HEK293 (cell line): Measurements from ENCODE around the gene TP73.
"Not testable (repeated sequence)": the region's sequence is repeated elsewhere in the genome, so short reads cannot be mapped to it uniquely, and the experiment has no call there.

Source experiments
- CTCF ChIA-PET: fragments of 350-600 bp; formaldehyde crosslinking; extraction: SDS; loops from one replicate; lab custom pipeline; 2021; ENCODE audit warnings: antibody characterized with exemption; lab: Yijun Ruan, JAX
- POLR2A ChIA-PET: fragments of 300-600 bp; formaldehyde crosslinking; extraction: SDS; loops from one replicate; lab custom pipeline; 2020; ENCODE audit warnings: antibody characterized with exemption, inconsistent platforms; lab: Yijun Ruan, JAX
- H3K27ac ChIP-seq: fragments of 200-500 bp; sonication (Bioruptor generic); 2 replicates; pipeline ENCODE4 v1.5.1; 2014; ENCODE audit warnings: low read depth, low read length, control low read depth, inconsistent platforms; ENCODE audit errors: extremely low read depth
- H3K36me3 ChIP-seq, 2 experiments: fragments of 200-500 bp in 1 of 2; sonication (Bioruptor generic) in 1 of 2; 1 replicate in 1 of 2; 2 replicates in 1 of 2; pipeline ENCODE4 v1.5.1; 2014 to 2017; ENCODE audit warnings: inconsistent platforms in 2 of 2, low read length in 2 of 2; ENCODE audit not compliant: control insufficient read depth in 2 of 2, insufficient read depth in 1 of 2
- H3K4me1 ChIP-seq: fragments of 200-500 bp; sonication (Bioruptor generic); 2 replicates; pipeline ENCODE4 v1.5.1; 2014; ENCODE audit warnings: mild to moderate bottlenecking, low read length, inconsistent platforms; ENCODE audit not compliant: control insufficient read depth, insufficient read depth
- H3K4me3 ChIP-seq: 2 replicates; pipeline ENCODE4 v1.5.1; 2011; ENCODE audit warnings: low read depth, mild to moderate bottlenecking, control low read depth, low read length, moderate library complexity
- H3K9me3 ChIP-seq: fragments of 200-500 bp; sonication (Bioruptor generic); 2 replicates; pipeline ENCODE4 v1.5.1; 2014; ENCODE audit warnings: low read depth, low read length, inconsistent platforms; ENCODE audit not compliant: control insufficient read depth, insufficient read depth
- KLF8 ChIP-seq: fragments of 450-650 bp; formaldehyde crosslinking; IDR thresholded peaks from 2 replicates; pipeline ENCODE4 v1.5.1; 2016; ENCODE audit warnings: missing biosample characterization, missing genetic modification characterization
- PRDM4 ChIP-seq: fragments of 450-650 bp; formaldehyde crosslinking; IDR thresholded peaks from 2 replicates; pipeline ENCODE4 v1.5.1; 2017; ENCODE audit warnings: missing biosample characterization, missing genetic modification characterization
- ZBTB48 ChIP-seq: fragments of 450-650 bp; formaldehyde crosslinking; IDR thresholded peaks from 2 replicates; pipeline ENCODE4 v1.5.1; 2016; ENCODE audit warnings: missing biosample characterization, missing genetic modification characterization
- ZBTB8A ChIP-seq: fragments of 450-650 bp; formaldehyde crosslinking; IDR thresholded peaks from 2 replicates; pipeline ENCODE4 v1.5.1; 2016; ENCODE audit warnings: missing biosample characterization, missing genetic modification characterization
- ZIC2 ChIP-seq: fragments of 450-650 bp; formaldehyde crosslinking; IDR thresholded peaks from 2 replicates; pipeline ENCODE4 v1.5.1; 2016; ENCODE audit warnings: missing biosample characterization, missing genetic modification characterization
- ZNF10 ChIP-seq: fragments of 450-650 bp; formaldehyde crosslinking; IDR thresholded peaks from 2 replicates; pipeline ENCODE4 v1.5.1; 2017; ENCODE audit warnings: missing biosample characterization, missing genetic modification characterization
- ZNF544 ChIP-seq: fragments of 450-650 bp; formaldehyde crosslinking; IDR thresholded peaks from 2 replicates; pipeline ENCODE4 v1.5.0; 2017; ENCODE audit warnings: missing biosample characterization, missing genetic modification characterization
- ZNF555 ChIP-seq: fragments of 450-650 bp; formaldehyde crosslinking; conservative IDR thresholded peaks from 2 replicates; pipeline ENCODE4 v1.5.1; 2017; ENCODE audit warnings: missing biosample characterization, mild to moderate bottlenecking, missing genetic modification characterization, inconsistent platforms
- TF ChIP-seq, protein P1 (sequence below): fragments of 450-650 bp; formaldehyde crosslinking; IDR thresholded peaks from 2 replicates; pipeline ENCODE4 v1.5.1; 2016; ENCODE audit warnings: missing biosample characterization, missing genetic modification characterization
- TF ChIP-seq, protein P2 (sequence below): fragments of 450-650 bp; formaldehyde crosslinking; IDR thresholded peaks from 2 replicates; pipeline ENCODE4 v1.5.1; 2016; ENCODE audit warnings: missing biosample characterization, missing genetic modification characterization

TP73 gene

GRCh38 chr1:3718764-3719163, 66.4 kb downstream of the TP73 start:
- H3K36me3 ChIP-seq, result peaks cover 0 to 14% of the 10 kb centered on the region in 2 experiments; a peak in 1 of 3 replicates
- POLR2A ChIA-PET, result no interaction called here
- no peak overlapping the region for H3K27ac ChIP-seq
- no peaks in the 10 kb centered on the region for H3K9me3 ChIP-seq
- CTCF ChIA-PET, result interaction anchor here (0.5 kb wide), 1 partner anchor 226 kb away, joined by 3 read pairs; no protein-coding TSS in a partner anchor
- H3K4me1 ChIP-seq, result no peaks in the 10 kb centered on the region
- no peak overlapping the region for H3K4me3 ChIP-seq
- TF ChIP-seq ZNF544 (no peak), KLF8 (tag by site-specific recombination) (peak; percentile 42; the same call in 1 of the 2 replicates)

DNA sequence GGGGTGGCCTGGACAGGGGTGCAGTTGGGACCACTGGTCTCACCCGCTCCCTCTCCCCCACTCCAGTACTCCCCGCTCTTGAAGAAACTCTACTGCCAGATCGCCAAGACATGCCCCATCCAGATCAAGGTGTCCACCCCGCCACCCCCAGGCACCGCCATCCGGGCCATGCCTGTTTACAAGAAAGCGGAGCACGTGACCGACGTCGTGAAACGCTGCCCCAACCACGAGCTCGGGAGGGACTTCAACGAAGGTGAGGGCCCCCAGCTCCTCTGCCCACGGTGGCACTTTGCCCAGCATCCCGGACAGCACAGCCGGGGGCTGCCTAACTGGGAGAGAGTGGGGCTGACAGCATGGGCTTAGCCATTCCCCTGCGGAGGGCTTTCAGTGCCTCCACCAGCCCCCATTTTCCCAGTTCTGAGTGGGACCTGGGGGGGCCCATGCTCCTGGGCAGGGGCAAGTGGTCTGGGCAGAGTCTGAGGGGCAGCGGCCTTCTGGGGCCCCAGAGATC, 69.7 kb downstream of the TP73 start:
- TF ChIP-seq ZIC2 (tag by site-specific recombination) (peak; percentile 20; the same call in 1 of the 2 replicates), ZNF555 (tag by site-specific recombination) (no peak)
- ChIA-PET POLR2A (no interaction called here), CTCF (no interaction called here)
- Histone ChIP-seq H3K27ac (no peak overlapping the region), H3K4me3 (no peak overlapping the region), H3K36me3 (peaks cover 0 to 17% of the 10 kb centered on the region in 2 experiments; a peak in 1 of 3 replicates), H3K4me1 (no peaks in the 10 kb centered on the region), H3K9me3 (no peaks in the 10 kb centered on the region)

DNA sequence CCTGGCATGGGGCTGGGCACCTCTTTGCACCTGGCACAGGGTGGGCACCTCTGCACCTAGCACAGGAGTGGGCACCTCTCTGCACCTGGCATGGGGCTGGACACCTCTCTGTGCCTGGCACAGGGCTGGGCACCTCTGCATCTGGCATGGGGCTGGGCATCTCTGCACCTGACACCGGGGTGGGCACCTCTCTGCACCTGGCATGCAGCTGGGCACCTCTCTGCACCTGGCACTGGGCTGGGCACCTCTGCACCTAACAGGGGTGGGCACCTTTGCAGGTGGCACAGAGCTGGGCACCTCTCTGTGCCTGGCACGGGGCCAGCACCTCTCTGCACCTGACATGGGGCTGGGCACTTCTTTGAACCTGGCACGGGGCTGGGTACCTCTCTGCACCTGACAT, 70.5 kb downstream of the TP73 start:
- H3K27ac ChIP-seq, result no peak overlapping the region
- H3K4me1 ChIP-seq, result no peaks in the 10 kb centered on the region
- POLR2A ChIA-PET, result no interaction called here
- H3K4me3 ChIP-seq, result no peak overlapping the region
- TF ChIP-seq PRDM4 (tag by site-specific recombination), result no peak
- TF ChIP-seq, protein P1, sequence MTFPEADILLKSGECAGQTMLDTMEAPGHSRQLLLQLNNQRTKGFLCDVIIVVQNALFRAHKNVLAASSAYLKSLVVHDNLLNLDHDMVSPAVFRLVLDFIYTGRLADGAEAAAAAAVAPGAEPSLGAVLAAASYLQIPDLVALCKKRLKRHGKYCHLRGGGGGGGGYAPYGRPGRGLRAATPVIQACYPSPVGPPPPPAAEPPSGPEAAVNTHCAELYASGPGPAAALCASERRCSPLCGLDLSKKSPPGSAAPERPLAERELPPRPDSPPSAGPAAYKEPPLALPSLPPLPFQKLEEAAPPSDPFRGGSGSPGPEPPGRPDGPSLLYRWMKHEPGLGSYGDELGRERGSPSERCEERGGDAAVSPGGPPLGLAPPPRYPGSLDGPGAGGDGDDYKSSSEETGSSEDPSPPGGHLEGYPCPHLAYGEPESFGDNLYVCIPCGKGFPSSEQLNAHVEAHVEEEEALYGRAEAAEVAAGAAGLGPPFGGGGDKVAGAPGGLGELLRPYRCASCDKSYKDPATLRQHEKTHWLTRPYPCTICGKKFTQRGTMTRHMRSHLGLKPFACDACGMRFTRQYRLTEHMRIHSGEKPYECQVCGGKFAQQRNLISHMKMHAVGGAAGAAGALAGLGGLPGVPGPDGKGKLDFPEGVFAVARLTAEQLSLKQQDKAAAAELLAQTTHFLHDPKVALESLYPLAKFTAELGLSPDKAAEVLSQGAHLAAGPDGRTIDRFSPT (tag by site-specific recombination), result peak; percentile 91
- TF ChIP-seq, all 188 proteins: peak for 1
- CTCF ChIA-PET, result interaction anchor here (0.6 to 1.0 kb wide), 2 partner anchors 70 to 188 kb away, joined by 3 to 5 read pairs; no protein-coding TSS in a partner anchor
- Histone ChIP-seq H3K9me3 (no peaks in the 10 kb centered on the region), H3K36me3 (peaks cover 0 to 25% of the 10 kb centered on the region in 2 experiments; a peak in 1 of 3 replicates)

GRCh38 chr1:3724416-3725030, 72.2 kb downstream of the TP73 start:
- TF ChIP-seq, protein P2, sequence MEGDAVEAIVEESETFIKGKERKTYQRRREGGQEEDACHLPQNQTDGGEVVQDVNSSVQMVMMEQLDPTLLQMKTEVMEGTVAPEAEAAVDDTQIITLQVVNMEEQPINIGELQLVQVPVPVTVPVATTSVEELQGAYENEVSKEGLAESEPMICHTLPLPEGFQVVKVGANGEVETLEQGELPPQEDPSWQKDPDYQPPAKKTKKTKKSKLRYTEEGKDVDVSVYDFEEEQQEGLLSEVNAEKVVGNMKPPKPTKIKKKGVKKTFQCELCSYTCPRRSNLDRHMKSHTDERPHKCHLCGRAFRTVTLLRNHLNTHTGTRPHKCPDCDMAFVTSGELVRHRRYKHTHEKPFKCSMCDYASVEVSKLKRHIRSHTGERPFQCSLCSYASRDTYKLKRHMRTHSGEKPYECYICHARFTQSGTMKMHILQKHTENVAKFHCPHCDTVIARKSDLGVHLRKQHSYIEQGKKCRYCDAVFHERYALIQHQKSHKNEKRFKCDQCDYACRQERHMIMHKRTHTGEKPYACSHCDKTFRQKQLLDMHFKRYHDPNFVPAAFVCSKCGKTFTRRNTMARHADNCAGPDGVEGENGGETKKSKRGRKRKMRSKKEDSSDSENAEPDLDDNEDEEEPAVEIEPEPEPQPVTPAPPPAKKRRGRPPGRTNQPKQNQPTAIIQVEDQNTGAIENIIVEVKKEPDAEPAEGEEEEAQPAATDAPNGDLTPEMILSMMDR (tag by site-specific recombination), result peak; percentile 86
- TF ChIP-seq ZBTB8A (tag by site-specific recombination), result peak; percentile 30; the same call in 1 of the 2 replicates
- TF ChIP-seq ZNF10, result peak; percentile 78
- TF ChIP-seq ZBTB48 (tag by site-specific recombination), result 0 out of 2 replicates have a peak, but pooled peaks have one; percentile 18
- 0 out of 2 replicates have a peak, but pooled peaks have one; percentile 32 for TF ChIP-seq PRDM4 (tag by site-specific recombination)
- not testable (repeated sequence) for H3K27ac ChIP-seq, H3K4me1 ChIP-seq, H3K4me3 ChIP-seq, H3K9me3 ChIP-seq
- ChIA-PET CTCF (interaction anchor here (0.5 to 2.1 kb wide), 39 partner anchors 9 to 1620 kb away, joined by 3 to 11 read pairs (median 4); partner anchors contain the start of gene TP73), POLR2A (interaction anchor here (1.0 kb wide), 1 partner anchor 9 kb away, joined by 4 read pairs; no protein-coding TSS in a partner anchor)
- H3K36me3 ChIP-seq, result peaks cover 0 to 41% of the 10 kb centered on the region in 2 experiments; a peak in 1 of 3 replicates
